NCI-H2171 (cell line): Measurements from ENCODE around the gene INPP5K.
"Not testable (repeated sequence)": the region's sequence is repeated elsewhere in the genome, so short reads cannot be mapped to it uniquely, and the experiment has no call there.

Source experiments
- DNase-seq: peaks from one replicate; lab custom pipeline; 2025; lab: John Stamatoyannopoulos, UW

INPP5K gene

GRCh38 chr17:1464186-1464585 lies 52.2 kb downstream of the INPP5K start:
- no peak for DNase-seq

GRCh38 chr17:1462164-1463112 lies 54.0 kb downstream of the INPP5K start:
- peak; percentile 69 for DNase-seq

GRCh38 chr17:1461198-1461944 lies 55.0 kb downstream of the INPP5K start:
- no peak for DNase-seq

- no peak for DNase-seq
Measured at GRCh38 chr17:1460233-1460632, 56.2 kb downstream of the INPP5K start.

GRCh38 chr17:1455797-1456599 lies 60.4 kb downstream of the INPP5K start, which contains the start of gene CRK:
Gene CRK (minus strand): TSS chr17:1456232. CDS start chr17:1456117, 115 bp downstream.
- peak; percentile 94 for DNase-seq

- DNase-seq: no peak
Measured at GRCh38 chr17:1455291-1455796, 61.1 kb downstream of the INPP5K start.

- no peak for DNase-seq
Measured at GRCh38 chr17:1454541-1454940, 61.9 kb downstream of the INPP5K start.

GRCh38 chr17:1453694-1454093 lies 62.7 kb downstream of the INPP5K start:
- DNase-seq: not testable (repeated sequence)

GRCh38 chr17:1452836-1453235 lies 63.6 kb downstream of the INPP5K start:
- DNase-seq: no peak

GRCh38 chr17:1450261-1450660 lies 66.2 kb downstream of the INPP5K start:
- not testable (repeated sequence) for DNase-seq

GRCh38 chr17:1449412-1449967 lies 66.9 kb downstream of the INPP5K start:
- DNase-seq: no peak

GRCh38 chr17:1447052-1447451 lies 69.4 kb downstream of the INPP5K start:
- DNase-seq: no peak

- no peak for DNase-seq
Measured at GRCh38 chr17:1446201-1446600, 70.2 kb downstream of the INPP5K start.

GRCh38 chr17:1445695-1446094 lies 70.7 kb downstream of the INPP5K start:
- DNase-seq: not testable (repeated sequence)
